GM19438 (cell line): ENCODE measurements around the gene TFF1.

Experiments
- ATAC-seq: cut with Tn5 transposase; IDR thresholded peaks from one replicate; pipeline ENCODE4 v1.9.1; 2021; ENCODE audit warnings: low read depth; ENCODE audit not compliant: unreplicated experiment

Gene TFF1

GRCh38 chr21:42384156-42384945 is 18.0 kb upstream of the TFF1 start:
- ATAC-seq = no peak

DNA sequence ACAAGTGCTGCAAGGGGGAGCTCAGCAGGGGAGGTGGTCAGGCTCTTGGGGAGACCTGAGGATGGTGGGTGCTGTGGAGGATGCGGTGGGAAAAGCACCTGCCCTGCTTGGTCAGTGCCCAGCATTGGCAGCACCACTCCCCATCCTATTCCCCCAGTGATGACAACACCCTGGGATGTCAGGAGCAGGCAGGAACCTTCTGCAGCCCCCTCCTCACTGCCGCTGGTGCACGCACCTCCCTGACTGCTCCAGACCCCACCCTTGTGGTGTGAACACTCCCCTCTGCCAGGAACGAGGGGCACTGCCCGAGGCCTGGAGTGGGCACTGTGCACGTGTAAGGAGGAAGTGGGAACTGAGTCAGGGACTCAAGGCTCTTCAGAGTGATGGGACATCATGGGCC is 17.0 kb upstream of the TFF1 start:
- no peak for ATAC-seq

- no peak for ATAC-seq
These were observed 16.6 kb upstream of the TFF1 start for GRCh38 chr21:42382915-42383314.

DNA sequence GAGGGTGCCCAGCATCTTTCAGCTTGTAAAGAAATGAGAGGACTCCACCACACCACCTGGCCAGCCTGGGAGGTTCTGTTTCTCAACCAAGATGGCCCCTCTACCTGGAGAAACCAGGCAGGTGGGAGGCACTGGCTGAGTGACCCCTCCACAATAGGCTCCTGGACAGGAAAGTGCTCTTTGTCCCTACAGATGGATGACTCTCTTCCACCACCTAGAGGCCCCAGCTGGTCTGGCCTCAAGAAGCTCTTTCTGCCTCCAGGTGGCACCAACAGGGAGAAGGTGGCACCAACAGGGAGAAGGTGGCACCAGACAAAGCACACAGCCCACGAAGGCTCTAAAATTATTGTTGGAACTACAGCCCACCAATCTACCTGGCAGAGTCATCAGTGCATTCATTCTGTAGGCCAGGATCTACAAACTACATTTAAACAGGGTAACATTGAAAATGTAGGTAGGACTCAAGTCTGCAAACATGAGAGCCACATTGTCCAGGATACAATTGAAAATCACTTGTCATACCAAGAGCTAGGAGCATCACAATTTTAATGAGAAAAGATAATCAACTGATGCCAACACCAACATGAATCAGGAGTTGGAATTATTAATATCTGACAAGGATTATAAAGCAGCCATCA is 15.1 kb upstream of the TFF1 start:
- ATAC-seq = no peak

- ATAC-seq = no peak
These were observed 13.3 kb upstream of the TFF1 start for GRCh38 chr21:42379426-42380215.

DNA sequence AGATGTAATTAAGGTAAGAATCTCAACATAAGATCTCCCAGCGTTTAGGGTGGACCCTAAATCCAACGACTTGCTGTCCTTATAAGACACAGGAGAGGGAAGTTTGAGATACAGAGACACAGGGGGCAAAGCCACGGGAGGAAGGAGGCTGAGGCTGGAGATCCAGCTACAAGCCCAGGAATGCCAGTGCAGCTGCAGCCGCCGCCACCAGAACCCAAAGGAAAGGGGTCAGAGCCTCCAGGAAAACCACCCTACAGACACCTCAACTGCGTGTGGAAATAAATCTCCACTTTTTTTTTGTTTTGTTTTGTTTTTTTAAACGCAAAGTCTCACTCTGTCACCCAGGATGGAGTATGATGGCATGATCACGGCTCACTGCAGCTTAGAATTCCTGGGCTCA is 12.1 kb upstream of the TFF1 start:
- no peak for ATAC-seq

- ATAC-seq = no peak
These were observed 11.6 kb upstream of the TFF1 start for GRCh38 chr21:42377951-42378340.

DNA sequence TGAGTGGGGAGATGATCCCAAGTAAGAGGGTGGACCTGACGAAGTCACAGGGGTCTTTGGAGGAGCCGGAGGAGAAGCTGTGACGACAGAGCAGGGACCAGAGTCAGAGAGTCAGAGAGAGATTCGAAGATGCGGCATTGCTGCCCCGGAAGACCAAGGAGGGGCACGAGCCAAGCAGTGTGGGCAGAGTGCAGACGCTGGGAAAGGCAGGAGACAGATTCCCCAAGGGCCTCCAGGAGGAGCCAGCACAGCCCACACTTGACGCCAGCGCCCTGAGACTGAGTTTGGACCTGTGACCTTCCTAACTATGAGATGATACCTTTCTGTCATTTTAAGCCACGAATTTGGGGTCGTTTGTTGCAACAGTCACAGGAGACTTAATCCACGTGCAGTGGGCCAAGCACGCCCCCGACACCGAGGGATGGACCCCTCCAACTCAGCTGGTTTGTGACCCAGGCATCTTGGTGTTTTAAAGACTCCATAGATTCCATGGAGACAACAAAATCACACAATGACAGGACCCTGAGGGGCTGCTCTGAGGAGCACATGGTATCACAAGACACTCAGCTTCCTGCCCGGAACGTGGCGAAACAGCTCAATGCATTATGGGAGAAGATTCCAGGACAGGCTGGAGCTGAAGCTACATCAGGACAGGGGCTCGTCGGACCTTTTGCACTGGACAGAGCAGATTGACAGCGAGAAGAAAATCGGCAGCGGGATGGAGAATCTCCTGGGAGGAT is 11.0 kb upstream of the TFF1 start:
- ATAC-seq = no peak

GRCh38 chr21:42376338-42376982 is 10.1 kb upstream of the TFF1 start:
- ATAC-seq = no peak

GRCh38 chr21:42375966-42376337 is 9.6 kb upstream of the TFF1 start:
- no peak for ATAC-seq

GRCh38 chr21:42375506-42375905 is 9.2 kb upstream of the TFF1 start:
- ATAC-seq = no peak

DNA sequence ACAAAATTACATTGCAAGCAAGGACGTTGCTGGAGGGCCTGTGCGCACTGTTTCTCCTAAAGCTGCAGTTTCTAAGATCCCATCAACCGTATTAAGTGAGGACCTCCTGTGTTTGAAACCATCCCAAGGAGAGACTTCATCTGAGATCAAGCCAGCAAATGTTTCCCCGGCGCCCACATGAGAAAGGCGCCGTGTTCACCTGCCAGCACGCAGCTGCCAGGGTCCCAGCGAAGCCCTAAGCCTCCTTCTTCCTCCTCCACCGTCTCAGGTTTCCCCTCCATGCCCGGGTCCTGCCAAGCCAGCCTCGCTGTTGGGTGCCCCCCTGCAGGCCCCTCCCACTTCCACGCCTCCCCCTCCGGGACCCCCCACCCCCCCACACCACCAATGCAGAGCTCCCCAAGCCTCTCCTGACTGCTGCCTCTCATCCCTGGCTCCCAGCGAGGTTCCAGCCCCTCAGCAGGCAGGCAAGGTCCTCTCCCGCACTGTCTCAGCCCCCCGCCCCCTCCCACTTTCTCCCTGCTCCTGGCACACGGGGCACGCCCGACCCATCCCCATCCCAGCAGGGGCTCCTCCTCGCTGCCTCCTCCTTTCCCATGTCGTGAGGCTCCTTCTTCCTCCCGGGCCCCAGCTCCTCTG is 8.6 kb upstream of the TFF1 start:
- no peak for ATAC-seq

- ATAC-seq = no peak
These were observed 8.1 kb upstream of the TFF1 start for GRCh38 chr21:42374457-42374856.

DNA sequence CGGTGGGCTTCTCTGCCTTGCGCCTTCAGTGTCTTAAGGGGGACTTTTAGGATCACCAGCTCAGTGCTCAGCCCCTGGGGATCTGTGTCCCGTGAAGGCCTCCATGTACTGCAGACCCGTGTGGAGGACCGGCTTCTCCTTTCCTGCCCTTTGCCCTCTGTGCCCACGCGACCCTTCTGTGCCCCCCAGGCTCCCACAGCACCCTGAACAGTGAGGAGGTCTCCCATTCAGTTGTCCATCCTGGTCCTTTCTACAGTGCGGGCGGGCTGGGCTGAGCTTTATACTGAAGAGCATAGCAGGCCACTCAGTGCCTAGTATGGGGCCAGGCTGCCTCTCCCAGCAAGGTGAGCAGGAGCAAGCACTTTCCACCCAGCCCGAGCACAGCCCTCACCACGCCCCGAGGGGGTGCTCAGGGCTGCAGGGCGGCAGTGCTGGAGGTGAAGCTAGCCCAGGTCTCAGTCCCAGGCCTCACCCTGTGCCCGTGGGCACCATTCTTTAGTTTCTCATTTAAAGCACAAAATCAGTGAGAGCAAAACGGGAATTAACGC is 7.6 kb upstream of the TFF1 start:
- ATAC-seq = no peak

DNA sequence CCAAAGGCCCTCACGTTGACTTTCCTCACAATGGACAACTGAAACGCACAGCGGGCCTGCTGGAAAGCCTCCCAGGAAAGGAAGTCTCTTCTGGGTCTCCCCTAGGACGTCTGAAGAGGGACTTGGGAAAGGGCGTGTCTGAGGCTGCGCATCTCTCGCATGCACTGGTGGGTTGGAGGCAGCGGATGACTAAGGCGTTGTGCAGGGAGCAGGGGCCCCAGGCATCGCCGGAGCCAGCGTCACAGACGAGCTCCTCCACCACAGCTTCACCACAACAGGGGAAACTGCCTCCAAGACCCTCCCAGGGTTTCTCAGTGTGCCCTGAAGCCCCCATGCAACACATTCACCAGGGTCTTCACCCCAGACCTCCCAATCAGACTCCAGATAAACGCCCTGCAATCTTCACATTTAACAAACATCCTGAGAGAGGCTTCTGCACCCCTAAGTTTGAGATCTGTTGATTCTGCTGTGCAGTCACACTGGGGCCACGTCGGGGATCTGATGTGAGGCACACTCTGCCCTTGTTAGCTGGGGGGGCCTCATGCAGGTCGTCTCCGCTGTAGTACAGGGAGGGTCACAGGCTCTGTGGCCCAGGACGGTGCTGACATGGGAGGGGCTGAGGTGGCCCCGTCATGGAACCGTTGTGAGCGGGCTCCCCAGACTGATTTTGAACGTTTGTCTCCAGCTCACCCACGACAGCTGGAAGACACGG is 7.0 kb upstream of the TFF1 start:
- no peak for ATAC-seq

GRCh38 chr21:42370894-42371654 is 4.7 kb upstream of the TFF1 start:
- ATAC-seq = no peak

- no peak for ATAC-seq
These were observed 3.5 kb upstream of the TFF1 start for GRCh38 chr21:42369821-42370220.
